Upper lobe of right lung (tissue), 1 donor: ENCODE results near the gene GALNT14. TPM values are rescaled to one million over a fixed set of nuclear protein-coding genes. Genes with fewer than 3 reads are reported as not detected.

ENCODE experiments used
- ATAC-seq: fragments of 200-7000 bp; cut with Tn5 transposase; one replicate; pipeline ENCODE4 v1.9.1; 2020; ENCODE audit warnings: mild to moderate bottlenecking, moderate library complexity
- DNase-seq: peaks from one replicate; pipeline ENCODE4 v3.0.0-alpha.2; 2020
- H3K27ac ChIP-seq: fragments of 200-600 bp; one replicate; pipeline ENCODE4 v1.8.0; 2022
- H3K27me3 ChIP-seq: fragments of 200-600 bp; one replicate; pipeline ENCODE4 v1.8.0; 2022; ENCODE audit warnings: mild to moderate bottlenecking
- H3K36me3 ChIP-seq: fragments of 200-600 bp; one replicate; pipeline ENCODE4 v1.8.0; 2022
- H3K4me1 ChIP-seq: fragments of 200-600 bp; one replicate; pipeline ENCODE4 v1.8.0; 2022
- H3K4me3 ChIP-seq: fragments of 200-600 bp; one replicate; pipeline ENCODE4 v1.8.0; 2022; ENCODE audit warnings: mild to moderate bottlenecking
- H3K9me3 ChIP-seq: fragments of 200-600 bp; one replicate; pipeline ENCODE4 v1.8.0; 2022
- intact Hi-C: fragments of 100-400 bp; cut with DNase I; formaldehyde crosslinking; loops from one replicate; pipeline ENCODE4 v1.11.0; 2022
- total RNA-seq: library from RNA; stranded (reverse); fragmentation: NEBNext Ultra II Directional; extraction: Animal tissue kit (Norgen Biotek cat#: 25700); gene quantifications from one replicate; pipeline ENCODE4 v1.2.1, GENCODE V29; 2021
- TF ChIP-seq, protein P1 (sequence below): fragments of 200-600 bp; IDR thresholded peaks from one replicate; pipeline ENCODE4 v1.8.0; 2022; ENCODE audit warnings: antibody characterized with exemption
- donor health status: DM: no; HTN: yes; CAD: no; lungs with severe emphysema.

Gene GALNT14
- total RNA-seq, 1 donor from 2014 or later = 0.81 TPM

DNA sequence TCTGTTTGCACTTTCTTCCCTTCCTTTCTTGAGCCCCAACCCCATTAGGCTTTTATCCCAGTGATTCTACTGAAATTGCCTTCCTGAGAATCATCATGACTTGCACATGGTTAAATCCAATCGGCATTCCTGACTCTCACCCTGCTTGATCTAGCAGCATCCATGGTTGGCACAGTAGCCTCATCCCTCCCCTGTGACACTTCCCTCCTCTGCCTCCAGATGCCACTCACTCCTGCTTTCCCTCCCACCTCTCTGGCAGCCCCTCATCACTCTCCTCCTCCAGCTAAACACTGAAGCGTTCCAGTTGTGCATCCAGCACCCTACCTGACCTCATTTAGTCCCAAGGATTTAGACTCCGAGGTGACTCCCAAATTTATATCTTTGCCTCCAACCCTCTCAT lies 114.7 kb downstream of the GALNT14 start:
- Histone ChIP-seq H3K36me3 (no peaks in the 10 kb centered on the region), H3K27ac (no peak overlapping the region), H3K4me3 (no peak overlapping the region), H3K9me3 (no peaks in the 10 kb centered on the region), H3K4me1 (no peaks in the 10 kb centered on the region), H3K27me3 (no peaks in the 10 kb centered on the region)
- TF ChIP-seq, protein P1, sequence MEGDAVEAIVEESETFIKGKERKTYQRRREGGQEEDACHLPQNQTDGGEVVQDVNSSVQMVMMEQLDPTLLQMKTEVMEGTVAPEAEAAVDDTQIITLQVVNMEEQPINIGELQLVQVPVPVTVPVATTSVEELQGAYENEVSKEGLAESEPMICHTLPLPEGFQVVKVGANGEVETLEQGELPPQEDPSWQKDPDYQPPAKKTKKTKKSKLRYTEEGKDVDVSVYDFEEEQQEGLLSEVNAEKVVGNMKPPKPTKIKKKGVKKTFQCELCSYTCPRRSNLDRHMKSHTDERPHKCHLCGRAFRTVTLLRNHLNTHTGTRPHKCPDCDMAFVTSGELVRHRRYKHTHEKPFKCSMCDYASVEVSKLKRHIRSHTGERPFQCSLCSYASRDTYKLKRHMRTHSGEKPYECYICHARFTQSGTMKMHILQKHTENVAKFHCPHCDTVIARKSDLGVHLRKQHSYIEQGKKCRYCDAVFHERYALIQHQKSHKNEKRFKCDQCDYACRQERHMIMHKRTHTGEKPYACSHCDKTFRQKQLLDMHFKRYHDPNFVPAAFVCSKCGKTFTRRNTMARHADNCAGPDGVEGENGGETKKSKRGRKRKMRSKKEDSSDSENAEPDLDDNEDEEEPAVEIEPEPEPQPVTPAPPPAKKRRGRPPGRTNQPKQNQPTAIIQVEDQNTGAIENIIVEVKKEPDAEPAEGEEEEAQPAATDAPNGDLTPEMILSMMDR = no peak
- ATAC-seq (no peak), DNase-seq (no peak)
- intact Hi-C loops = no loop called here

DNA sequence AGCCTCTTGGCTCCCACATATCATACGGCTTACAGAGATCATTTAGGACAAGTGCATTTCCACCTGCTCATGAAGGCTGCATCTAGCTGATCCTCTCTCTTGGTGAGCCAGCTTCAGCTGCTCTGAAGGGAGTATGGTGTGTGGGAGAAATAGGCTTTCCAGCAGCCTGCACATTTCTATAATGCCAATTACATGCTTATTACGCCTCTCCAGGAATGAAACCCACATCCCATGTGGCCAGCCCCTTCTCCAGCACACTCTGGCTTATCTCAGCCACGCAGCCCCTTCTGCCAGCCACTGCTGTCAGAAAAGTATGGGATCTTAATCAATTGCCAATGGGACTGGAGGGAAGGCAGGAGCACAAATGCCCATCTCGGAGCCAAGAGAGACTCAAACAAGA lies 117.5 kb downstream of the GALNT14 start:
- ATAC-seq (no peak), DNase-seq (no peak)
- no peaks in the 10 kb centered on the region for H3K27me3 ChIP-seq
- intact Hi-C loops = no loop called here
- no peak overlapping the region for H3K27ac ChIP-seq
- TF ChIP-seq, protein P1 = no peak
- H3K4me1 ChIP-seq = no peaks in the 10 kb centered on the region
- no peak overlapping the region for H3K4me3 ChIP-seq
- no peaks in the 10 kb centered on the region for H3K36me3 ChIP-seq
- H3K9me3 ChIP-seq = no peaks in the 10 kb centered on the region

DNA sequence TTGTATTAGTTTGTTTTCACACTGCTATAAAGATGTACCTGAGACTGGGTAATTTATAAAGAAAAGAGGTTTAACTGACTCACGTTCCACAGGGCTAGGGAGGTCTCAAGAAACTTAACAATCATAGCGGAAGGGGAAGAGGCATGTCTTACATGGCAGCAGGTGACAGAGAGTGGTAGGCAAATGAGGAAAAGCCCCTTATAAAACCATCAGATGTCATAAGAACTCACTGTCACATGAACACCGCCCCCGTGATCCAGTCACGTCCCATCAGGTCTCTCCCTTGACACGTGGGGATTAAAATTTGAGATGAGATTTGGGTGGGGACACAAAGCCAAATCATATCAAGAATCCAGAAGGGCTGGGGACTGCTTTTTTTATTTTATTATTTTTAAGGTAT lies 120.0 kb downstream of the GALNT14 start:
- H3K27me3 ChIP-seq = no peaks in the 10 kb centered on the region
- no peaks in the 10 kb centered on the region for H3K36me3 ChIP-seq
- intact Hi-C loops = no loop called here
- ATAC-seq (no peak), DNase-seq (no peak)
- no peaks in the 10 kb centered on the region for H3K9me3 ChIP-seq
- TF ChIP-seq, protein P1 = no peak
- no peaks in the 10 kb centered on the region for H3K4me1 ChIP-seq
- no peak overlapping the region for H3K27ac ChIP-seq
- H3K4me3 ChIP-seq = no peak overlapping the region

DNA sequence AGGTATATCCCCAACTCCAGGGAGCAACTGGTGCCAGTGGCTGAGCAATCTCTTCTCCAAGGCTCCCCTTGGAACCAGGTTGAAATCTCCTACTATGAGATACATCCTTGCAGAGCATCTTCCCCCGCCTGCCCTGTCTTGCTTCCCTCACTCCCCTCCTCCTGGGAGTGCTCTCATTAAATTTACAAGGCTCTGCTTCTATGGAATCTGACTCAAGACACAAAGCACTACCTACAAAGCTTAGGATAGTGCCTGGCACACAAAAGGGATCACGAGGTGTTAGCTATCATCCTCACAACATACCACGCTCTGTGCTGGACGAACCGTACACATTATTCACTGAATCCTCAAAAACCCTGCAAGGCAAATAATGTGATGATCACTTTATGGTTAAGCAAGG lies 121.6 kb downstream of the GALNT14 start:
- intact Hi-C loops = no loop called here
- TF ChIP-seq, protein P1 = no peak
- DNase-seq (no peak), ATAC-seq (no peak)
- H3K4me1 ChIP-seq = no peaks in the 10 kb centered on the region
- no peak overlapping the region for H3K4me3 ChIP-seq
- H3K27ac ChIP-seq = no peak overlapping the region
- H3K36me3 ChIP-seq = no peaks in the 10 kb centered on the region
- peaks cover 2% of the 10 kb centered on the region for H3K27me3 ChIP-seq
- no peaks in the 10 kb centered on the region for H3K9me3 ChIP-seq

DNA sequence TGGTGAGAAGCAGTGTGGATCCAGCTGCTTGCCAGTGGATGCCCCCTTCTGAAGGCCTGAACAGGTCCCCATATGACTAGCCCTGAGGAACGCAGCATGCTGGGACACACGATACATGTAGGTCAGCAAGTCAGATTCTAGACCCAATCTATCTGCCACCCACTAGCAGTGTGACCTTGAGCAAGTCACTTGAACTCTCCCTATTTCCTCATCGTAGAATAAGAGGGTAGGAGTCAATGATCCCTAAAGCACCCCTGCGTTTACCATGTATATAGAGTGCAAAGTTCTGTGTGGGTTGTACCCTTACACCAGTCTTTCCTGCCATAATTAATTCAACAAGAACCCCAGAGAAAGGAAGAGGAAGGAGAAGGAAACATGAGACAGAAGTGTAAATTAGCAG lies 123.7 kb downstream of the GALNT14 start:
- no peak for DNase-seq
- peaks cover 5% of the 10 kb centered on the region for H3K27me3 ChIP-seq
- ATAC-seq = no peak
- no peak overlapping the region for H3K27ac ChIP-seq
- intact Hi-C loops = no loop called here
- H3K9me3 ChIP-seq = no peaks in the 10 kb centered on the region
- TF ChIP-seq, protein P1 = no peak
- H3K4me1 ChIP-seq = no peaks in the 10 kb centered on the region
- no peaks in the 10 kb centered on the region for H3K36me3 ChIP-seq
- no peak overlapping the region for H3K4me3 ChIP-seq

DNA sequence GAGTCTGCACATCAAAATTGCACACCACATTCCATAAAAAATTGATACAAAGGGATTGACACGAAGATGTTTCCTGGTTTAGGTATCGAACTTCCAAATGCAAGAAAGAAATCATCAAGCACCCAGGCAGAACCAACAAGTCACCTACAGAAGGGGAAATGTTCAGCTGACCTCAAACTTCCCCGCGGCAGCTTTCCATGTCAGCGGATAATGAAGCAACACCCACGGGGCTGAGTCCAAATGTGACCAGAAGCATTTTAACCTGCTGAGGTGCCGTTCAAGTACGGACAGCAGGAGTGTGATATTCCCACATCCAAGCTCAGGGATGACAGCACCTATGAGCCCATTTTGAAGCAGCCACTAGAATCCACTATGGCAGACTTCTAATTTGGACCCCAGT lies 124.9 kb downstream of the GALNT14 start:
- ATAC-seq (no peak), DNase-seq (no peak)
- H3K4me3 ChIP-seq = no peak overlapping the region
- no peaks in the 10 kb centered on the region for H3K9me3 ChIP-seq
- H3K27ac ChIP-seq = no peak overlapping the region
- peaks cover 10% of the 10 kb centered on the region for H3K27me3 ChIP-seq
- intact Hi-C loops = no loop called here
- H3K4me1 ChIP-seq = no peaks in the 10 kb centered on the region
- TF ChIP-seq, protein P1 = no peak
- H3K36me3 ChIP-seq = no peaks in the 10 kb centered on the region
